GM23248 (cell line): ENCODE results near the gene TSSK2.

Source experiments
- EZH2 ChIP-seq: fragments of 200-600 bp; sonication (generic); IDR thresholded peaks from 2 replicates; pipeline ENCODE4 v1.6.1; 2018; ENCODE audit warnings: antibody characterized with exemption, mild to moderate bottlenecking; ENCODE audit not compliant: insufficient read depth, poor library complexity, severe bottlenecking
- EZH2phosphoT487 ChIP-seq: fragments of 200-600 bp; sonication (generic); IDR thresholded peaks from 2 replicates; pipeline ENCODE4 v1.6.1; 2018; ENCODE audit warnings: antibody characterized with exemption, moderate library complexity, mild to moderate bottlenecking, low read depth; ENCODE audit not compliant: insufficient read depth

DNA sequence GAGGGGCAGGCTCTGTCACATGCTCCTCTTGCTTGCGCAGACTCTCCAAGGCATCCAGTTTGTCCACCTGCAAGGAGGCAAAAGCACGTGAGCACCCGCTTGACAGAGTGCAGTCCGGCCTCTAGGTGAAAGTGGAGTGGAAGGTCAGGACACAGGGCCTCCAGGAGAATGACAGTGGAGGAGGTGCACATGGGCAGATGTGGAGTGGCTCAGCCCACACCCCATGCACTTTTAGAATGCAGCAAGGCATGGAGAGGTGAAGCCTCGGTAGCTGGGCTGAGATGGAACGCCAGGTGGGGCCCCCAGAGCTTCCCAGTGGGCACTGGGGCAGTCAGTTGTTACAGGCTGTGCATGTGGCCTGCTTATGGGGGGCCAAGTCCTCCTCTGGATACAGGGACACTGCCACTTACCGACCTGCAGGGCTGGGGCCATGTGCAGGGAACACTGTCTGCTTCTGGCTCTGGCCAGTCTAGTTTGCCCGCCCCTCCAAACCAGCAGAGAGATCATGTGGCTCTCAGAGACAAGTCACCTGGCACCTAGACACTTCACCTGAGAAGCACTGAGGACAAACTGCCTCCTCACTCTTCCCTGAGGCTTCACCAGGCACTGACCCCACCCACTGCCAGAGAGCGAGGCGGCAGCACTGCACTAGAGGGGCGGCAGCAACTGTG lies 49.8 kb downstream of the TSSK2 start:
- TF ChIP-seq EZH2phosphoT487 (no peak), EZH2 (no peak)
